Measurements from ENCODE around the gene MAD1L1.

Gene MAD1L1

DNA sequence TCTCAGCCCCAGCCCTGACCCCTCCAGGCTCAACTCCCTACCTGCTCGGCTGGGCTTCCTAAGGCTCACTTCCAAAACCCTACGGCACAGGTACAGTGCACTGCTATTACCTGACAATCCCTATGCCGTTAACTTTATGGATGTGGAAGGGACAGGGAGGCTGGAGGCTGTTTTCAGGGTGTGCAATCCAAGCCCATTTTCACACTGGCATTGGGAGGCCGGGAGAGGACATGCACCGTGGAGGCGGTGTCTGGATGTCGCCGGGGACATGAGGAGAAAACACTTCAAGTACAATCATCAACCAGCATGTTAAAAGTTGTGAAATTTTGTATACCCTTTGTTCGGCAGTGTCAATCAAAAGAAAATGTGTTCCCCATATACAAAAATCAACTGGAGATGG lies 80.1 kb downstream of the MAD1L1 start:
- DNase-seq, result no peak

DNA sequence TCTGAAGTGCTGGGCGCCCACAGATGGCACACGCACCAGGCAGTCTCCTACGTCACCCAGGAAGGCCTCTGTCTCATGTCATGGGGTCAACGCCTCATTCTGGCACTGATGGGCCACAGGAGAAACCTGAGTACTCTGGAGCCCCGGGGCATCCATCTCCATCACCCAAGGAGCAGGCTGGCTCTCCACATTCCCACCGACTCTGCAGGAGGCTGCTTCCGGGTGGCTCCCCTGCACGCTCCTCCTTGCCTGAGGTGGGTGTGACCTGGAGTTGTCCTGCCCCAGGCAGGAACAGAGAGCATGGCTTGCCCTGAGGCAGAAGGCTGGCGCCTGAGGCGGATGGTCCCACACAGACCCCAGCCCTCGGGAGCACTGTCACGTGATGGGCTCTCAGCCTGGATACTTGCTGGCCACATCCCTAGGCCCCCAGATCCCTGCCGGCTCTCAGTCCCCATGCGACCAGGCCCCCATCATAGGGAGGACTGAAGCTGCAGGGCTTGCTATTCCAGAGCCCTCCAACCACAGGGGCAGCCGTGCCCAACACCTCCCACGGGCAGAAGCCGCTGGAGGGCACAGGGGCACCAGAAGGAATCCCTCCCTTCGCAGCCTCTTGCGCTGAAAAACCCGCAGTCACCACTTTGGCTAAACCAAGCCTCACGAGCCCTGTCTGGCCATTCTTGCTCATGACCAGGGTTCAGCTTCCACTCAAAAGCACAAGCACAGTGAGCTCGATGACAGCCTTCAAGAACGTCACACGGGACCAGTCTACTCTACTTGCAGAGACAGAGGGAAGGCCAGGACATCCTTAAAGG lies 80.7 kb downstream of the MAD1L1 start:
- DNase-seq, result no peak

DNA sequence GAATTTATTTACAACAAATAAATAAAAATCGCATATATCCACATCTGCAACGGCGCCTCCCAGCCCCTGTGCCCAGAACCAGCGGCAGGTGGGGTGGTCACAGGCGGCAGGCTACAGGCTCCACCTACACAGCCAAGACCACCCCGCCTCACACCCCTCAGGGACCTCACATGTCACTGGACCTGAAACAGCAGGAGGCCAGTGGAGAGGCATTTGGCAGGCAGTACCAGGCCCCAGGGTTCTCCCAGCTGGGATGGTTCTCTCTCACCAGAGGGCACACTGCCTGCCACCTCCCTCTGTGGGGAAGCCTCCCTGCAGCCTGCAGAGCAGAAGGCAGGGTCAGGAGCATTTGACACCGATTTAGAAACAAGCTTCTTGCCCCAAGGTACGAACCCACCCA lies 81.5 kb downstream of the MAD1L1 start:
- no peak for DNase-seq

DNA sequence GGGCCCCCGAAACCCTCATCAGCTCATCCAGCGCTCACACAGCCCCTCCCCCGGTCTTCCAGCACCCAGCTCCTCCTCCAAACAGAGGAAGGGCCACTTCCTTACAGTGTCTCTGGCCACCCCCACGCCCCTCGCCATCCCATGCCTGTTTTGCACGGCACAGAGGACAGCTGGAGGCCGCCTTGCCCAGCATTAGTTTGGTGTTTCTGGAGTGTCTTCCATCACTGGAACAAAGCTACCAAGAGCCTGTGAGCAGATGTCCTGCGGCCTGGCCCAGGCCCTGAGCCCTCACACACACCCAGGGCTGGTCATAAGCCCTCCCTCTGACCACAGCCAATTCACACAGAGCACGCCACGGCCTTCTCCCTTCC lies 82.3 kb downstream of the MAD1L1 start:
- DNase-seq, result no peak

DNA sequence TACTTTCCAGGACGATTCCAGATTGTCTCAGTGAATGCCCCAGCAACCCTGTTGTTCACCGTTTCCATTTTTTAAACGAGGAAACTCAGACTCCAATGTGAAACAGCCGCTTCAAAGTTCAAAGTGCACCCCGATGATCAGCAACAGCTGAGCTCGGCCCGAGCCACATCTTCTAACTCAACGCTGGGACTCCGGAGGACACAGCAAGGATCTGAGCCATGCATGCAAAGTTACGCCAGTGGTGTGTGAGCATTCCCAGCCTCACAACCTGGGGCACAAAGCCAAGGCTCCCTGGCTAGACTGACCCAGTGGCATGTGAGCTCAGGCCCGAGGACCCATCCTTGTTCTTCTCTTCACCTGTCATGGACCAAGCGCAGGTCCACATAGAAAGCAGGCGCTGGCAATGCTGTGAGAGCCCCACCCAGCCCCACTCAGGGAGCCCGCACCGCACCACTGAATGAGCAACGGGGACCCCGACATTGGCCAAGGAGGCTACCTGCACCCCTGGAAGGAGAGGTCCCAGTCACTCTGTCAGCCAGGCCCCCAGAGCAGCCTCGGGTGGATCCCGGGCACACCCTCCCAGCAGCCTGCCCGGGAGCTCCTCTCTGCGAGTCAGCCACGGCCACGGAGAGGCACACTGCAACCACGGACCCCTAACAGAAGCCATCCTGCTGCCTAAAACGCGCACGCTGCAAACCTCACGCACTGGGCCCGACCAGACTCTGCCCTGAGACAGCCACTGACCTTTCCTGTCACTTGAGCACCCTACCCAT lies 82.9 kb downstream of the MAD1L1 start:
- no peak for DNase-seq

DNA sequence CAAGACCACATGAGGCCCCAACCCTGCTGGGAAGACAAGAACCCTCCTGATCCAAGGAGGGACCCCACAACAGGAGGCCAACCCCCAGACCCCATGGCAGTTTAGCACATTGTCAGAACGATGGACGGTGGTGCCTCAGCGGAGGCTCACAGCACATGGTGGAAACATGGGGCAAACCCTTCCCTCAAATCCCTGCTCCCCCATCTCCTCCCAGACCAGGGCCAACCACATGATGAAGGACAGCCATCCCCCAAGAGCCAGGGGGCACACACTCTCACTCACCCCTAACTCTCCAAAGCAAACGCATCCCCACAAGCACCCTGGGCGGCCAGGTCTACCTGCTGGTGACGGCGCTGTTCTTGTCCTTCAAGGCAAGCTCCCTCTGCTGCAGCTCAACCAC lies 83.9 kb downstream of the MAD1L1 start:
- DNase-seq, result no peak

DNA sequence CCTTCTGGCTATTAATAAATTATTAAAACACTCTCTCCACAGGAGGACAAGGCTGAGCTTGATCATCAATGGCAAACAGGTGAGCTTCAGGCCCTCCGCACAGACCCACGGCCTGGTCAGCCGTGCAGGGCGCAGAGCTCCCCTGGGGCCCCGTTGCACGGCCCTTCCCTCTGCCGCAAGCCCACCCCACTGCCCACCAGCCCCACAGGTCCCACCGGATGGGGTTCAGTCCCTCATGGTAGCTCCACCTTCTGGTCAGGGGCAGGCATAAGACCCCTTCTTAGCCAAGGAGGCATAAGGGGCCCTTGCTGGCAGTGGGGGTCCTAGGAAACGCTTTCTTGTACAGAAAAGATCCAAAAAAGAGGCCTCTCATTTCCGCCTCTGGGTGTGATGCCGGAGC lies 84.6 kb downstream of the MAD1L1 start:
- DNase-seq, result no peak

DNA sequence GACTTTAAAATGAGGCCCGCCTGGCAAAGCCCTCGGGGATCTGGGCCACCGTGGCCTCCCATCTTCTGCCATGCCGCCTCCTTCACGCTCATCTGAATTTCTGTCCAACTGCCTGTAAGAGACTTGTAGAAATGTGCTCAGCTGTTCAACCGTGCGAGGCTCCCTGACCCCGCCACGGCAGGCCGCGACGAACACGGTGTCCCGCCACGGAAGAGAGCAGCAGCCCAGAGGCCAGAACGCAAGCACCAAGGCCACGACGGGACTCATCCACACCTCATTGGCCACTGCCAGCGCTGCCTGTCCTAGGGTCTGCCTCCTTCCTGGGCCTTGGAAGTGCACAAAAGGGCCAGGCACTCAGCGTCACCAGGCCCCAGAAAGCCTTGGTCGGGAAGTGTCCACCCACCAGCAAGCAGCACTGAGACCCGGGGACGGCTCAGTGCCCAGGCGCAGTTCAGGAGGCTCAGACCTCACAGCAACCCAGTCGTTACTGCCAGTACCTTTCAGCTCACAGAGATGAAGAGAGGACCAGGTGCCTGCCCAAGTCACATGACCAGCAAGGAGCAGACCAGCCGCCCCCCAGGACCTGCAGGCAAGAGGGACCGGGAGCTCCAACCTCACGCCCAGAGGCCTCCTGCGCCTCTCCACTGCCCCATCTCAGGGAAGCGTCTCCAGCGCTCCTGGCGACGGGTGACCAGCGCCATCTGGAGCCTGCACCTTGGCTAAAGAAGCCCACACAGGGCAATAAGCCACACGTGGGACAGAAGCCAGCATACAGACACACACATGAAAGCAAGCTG lies 85.9 kb downstream of the MAD1L1 start:
- DNase-seq, result no peak

DNA sequence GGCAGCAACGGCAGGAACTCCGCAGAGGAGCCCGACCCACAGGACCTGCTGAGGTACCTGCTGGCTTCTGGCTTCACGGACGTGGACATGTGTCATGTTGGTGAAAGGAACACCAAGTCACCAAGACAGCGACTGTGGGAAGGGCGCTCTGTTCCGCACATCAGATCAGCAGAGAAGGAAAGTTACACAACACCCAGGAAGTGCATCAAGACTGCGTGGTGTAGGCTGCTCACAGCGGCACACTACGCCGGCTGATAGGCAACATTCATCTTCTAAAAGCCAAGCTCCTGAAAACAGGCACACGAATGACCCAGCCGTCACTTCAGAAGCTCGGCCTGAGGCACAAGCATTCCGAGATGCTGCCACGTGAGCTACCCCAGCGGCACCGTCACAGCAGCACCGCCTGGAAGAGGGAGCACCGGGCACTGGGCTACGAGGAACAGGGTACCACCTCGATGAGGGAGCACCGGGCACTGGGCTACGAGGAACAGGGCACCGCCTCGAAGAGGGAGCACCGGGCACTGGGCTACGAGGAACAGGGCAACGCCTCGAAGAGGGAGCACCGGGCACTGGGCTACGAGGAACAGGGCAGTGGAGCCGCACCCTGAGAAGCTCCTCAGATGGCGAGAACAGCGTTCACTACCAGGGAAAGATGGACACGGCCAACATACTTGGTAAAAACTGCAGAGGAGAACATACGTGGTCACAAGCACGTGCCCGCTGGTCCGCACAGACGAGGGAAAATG lies 86.7 kb downstream of the MAD1L1 start:
- no peak for DNase-seq

DNA sequence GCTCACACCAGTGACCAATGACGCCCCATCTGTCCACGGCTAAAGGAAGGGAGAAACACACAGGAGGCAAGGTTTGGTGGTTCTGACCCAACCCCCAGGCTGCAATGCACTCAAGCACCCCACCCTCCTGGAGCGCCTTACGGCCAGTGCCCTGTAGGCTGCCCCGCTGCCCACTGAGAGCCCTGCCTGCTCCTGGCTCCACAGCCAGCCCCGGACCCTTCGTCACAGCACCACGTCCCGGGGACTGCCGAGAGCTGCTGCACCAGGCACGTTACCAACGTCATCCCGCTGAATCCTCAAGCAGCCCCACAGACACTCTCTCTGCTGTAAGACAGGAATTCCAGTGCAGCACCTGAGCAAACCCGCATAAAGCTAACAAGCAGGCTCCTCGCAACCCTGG lies 87.8 kb downstream of the MAD1L1 start:
- DNase-seq, result no peak

DNA sequence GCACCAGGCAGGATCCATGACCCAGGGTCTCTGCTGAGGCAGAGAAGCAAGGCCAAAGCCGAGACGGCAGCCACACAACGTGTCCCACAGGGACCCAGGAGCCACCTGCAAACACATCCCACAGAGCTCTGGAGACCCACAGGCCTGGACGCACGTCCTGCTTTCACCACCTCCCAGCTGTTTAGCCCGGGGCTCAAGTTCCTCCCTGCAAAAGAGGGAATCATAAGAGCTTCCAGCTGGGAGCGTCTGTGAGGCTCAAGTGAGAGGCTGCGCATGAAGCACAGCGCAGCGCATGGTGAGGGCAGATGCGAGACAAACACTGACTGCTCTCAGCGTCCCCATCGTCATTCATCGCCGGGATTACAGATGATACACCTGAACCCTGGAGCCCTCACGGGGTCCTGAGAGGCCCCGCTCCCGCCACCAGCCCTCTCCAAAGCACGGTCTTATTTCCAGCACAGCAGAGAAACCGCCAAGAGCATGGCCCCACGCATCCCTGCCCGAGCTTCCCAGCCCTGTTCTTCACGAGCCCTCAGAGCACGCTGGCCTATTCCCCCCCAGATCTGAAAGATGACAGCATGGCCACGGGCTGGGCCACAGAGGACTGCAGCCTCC lies 88.7 kb downstream of the MAD1L1 start:
- DNase-seq, result no peak

DNA sequence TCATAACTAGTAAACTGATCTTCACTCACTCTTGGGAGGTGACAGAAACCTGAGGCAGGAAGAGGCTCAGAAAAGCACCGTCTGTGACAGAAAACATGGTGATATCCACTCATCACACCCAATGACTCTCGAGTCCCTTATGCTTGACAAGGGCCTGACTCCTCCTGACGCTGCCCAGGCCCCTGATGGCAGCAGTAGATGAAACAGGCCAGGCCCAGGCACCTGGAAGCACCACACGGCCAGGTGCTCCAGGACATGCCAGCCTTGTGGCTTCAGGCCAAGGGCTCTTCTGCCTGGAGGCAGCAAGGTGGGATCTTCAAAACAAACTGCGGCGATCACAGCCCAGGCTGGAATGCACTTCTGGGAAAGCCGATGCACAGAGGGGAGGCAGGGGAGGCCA lies 89.3 kb downstream of the MAD1L1 start:
- DNase-seq, result no peak

DNA sequence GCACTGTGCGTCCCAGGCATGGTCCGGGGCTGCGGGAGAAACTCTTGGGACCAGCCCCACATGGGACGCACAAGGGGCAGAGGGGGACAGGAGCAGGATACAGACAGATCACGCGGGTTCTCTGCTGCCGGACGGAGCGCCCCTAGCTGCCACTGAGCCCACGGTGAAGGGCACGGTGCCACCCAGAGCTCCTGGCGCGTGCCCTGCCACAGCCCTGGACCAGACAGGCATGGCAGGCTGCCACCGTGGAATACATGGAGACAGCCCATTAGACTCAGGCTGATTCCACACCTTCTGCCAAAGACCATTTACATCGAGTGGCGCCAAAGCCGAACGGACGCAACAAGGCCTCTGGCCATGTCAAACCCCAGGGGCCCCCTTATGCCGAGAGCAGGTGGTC lies 90.4 kb downstream of the MAD1L1 start:
- DNase-seq, result no peak

DNA sequence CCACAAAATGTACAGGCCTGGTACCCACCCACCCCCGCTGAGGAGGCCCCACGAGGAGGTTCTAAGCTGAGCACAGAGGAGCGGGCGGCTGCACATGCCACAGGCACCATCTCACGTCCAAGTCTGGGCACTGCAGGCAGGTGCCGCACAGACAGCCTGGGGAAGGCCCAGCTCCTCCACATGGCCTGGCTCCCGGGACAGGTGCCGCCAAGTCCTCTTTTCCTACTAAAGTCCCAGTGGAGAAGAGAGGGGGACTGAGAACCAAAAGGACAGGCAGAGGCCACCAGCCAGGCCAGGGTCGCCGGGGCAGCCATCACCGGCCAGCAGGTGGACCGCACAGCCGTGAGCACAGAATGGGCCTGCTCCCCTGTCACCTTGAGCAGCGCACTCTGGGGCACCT lies 91.1 kb downstream of the MAD1L1 start:
- no peak for DNase-seq

DNA sequence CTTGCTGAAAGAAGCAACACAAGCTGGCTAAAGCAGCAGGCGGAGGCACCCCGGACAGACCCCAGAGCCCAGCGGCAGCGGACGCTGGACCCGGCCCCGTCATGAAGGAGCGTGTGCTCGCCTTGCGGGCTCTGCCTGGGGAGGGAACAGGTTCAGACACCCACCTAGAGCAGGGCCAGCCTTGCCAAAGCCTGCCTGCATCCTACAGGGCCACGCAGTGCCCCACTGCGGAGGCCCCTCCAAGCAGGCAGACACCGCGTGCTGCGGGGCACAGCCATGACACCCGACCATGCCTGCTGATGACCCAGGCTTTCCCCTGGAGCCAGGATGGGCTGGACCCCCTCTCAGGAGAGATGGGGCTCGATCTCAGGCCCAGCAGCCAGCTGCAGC lies 91.7 kb downstream of the MAD1L1 start:
- DNase-seq, result no peak

DNA sequence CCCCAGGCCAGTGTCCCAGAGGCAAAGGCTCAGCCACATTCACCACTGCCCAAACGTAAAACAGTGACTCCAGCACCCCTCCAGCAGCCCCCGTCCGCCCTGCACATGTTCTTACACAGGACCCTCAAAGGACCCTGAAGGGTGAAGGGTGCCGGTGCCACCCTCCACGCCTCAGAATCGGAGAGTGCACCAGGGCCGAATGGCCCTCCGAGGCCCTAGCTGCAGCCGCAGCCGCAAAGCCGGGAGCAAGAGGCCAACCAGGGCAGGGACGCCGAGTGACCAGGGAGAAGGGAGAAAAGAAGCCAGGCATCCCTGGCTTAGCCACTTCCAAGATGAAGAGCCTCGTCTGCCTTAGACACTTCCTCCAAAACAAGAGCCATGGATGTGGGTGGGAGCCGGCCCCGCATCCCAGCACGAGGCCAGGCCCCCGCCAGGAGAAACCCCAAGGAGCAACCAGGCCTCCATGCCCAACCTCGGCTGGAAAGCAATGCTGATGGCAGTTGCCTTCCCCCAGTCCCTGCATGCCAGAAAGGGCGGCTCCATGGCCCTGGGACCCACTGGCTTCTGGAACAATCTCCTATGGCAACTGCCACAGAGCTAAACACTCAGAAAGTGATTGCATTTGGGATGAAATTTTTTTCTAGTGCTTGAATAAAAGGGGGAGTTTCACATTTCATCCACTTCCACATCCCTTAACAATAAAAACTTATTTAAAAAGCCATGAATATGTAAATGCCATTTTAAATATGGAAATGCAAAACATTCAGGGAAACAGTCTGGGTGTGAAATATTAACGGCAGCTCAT lies 92.3 kb downstream of the MAD1L1 start:
- no peak for DNase-seq

DNA sequence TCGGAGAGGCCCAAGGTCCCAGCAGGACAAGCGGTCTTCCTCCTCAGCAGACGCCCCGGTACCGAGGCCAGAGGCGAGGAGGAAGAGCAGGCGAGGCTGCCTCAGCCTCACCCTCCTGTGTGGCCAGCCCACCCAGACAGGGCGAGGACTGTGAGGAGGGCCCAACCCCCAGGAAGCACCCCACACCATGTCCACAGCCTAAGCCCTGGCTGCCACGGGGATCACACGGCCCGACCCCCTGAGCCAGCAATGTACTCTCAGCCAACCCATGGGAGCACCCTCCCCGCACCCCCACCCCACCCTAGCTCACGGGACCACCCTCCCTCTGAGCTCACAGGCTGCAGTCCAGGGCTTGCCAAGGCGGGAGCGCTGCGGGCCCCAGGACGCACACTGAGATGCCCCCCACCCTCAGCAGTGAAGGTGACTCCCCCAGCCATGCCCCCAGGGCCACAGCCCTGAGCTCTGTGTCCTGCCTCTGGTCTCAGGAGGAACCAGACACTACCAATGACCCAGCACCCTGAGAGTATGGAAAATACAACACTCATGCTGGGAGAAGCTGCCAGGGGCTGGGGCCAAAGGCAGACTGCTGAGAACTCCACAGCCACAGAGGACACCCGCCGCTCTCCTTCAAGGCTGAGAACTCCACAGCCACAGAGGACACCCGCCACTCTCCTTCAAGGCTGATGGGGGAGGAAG lies 93.6 kb downstream of the MAD1L1 start:
- no peak for DNase-seq

DNA sequence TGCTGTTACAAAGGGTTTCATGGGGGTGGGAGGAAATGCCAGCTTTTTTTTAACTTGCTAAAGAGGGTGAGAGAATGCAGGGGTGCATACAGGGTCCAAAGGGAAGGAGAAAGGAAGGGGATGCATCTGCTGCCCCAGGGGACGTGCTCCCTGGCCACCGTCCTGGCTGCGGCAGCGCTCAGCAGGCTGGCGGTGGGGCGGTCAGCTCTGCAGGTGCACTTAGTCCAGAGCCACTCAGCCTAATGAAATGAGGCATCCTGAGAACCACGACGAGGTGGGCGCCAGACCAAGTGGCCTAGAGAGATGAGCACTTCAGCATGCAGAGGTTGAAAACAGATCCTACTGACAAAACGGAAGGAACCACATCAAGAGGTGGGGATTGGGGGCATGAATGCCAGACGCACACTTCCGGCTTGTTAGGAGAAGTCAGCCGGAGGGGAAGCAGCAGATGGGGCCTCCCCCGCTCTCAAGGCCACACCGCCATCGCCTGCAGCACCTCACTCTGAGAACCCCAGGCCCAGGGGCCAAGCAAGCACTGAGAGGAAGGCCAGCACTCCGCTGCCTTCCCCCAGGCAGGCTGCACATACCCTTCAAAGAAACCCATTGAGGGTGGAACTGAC lies 94.5 kb downstream of the MAD1L1 start:
- no peak for DNase-seq

DNA sequence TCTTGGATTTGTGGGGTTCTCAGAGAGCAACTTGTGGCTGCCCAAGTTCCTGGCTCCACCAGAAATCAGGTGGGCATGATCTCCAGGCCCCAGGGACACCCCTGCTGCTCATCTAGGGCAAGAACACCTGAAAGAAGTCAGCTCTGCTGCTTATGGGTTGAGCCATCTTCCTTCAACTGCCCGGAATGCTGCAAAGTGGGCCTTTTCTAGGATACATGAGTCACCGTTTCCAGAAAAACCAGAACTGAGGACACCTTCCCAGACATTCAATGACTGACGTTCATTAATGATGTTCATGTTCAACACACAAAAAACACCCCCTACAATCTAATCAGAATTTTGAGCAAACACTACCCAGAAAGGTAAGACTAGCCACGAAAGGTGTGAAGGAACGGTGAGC lies 98.0 kb downstream of the MAD1L1 start:
- no peak for DNase-seq

DNA sequence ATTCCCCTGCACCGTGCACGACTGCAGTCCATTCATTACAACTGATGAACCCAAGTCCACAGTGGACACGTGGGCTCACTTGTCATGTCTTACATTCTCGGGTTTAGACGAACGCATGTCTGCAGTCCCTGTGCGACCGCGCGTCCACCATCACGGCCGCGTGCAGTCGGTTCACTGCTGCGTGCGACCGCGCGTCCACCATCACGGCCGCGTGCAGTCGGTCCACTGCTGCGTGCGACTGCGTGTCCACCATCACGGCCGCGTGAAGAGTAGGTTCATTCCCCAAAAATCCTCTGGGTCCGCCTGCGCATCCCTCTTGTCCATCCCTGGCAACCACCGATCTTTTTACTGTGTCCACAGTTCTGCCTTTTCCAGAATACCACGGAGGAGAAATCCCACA lies 100.5 kb downstream of the MAD1L1 start:
- no peak for DNase-seq

DNA sequence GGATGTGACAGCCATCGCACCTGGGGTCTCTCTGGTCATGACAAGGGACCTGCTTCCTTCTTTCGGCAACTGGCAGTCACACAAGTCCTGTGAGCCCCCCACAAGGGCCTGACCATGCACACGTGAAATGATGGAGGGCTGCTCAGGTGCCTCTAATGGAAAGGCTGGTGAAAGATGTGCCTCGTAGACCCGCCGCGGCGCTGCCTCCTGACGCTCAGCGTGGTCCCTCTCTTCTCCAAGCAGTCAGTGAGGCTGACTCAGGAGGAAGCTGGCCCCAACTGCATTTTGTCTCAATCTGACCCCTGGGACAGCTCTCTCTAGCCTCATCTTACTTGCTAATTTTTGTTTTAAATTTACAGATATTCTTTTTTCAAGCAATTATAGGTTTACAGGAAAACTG lies 100.9 kb downstream of the MAD1L1 start:
- no peak for DNase-seq
